Measurements from ENCODE around the gene RAMP1. TPM values are rescaled to one million over a fixed set of nuclear protein-coding genes. Genes with fewer than 3 reads are reported as not detected.

The RAMP1 gene
- total RNA-seq, 2 experiments from 2014 or later, result 1.0 to 1.4 TPM

DNA sequence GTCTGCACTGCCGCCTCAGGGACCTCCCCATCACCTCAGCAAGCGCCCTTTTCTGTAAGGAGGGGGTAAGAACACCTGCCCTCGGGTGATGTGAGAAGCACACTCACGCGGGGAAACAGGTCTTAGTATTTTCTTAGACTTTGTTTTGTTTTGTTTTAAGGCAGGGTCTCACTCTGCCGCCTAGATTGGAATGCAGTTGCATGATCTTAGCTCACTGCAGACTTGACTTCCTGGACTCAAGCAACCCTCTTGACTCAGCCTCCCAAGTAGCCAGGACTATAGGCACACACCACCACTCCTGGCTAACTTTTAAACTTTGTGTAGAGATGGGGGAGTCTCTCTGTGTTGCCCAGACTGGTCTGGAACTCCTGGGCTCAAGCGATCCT is 37.1 kb downstream of the RAMP1 start:
- Mint-ChIP-seq H3K36me3 (ENCODE audit: low read depth) (peaks cover 2% of the 10 kb centered on the region), H3K4me3 (no peak overlapping the region), H3K9me3 (peaks cover 3% of the 10 kb centered on the region), H3K4me1 (ENCODE audit: low read depth) (peaks cover 37% of the 10 kb centered on the region), H3K27ac (no peak overlapping the region), H3K27me3 (no peaks in the 10 kb centered on the region)
- DNase-seq (no peak), ATAC-seq (no peak)
- TF ChIP-seq, protein P1, sequence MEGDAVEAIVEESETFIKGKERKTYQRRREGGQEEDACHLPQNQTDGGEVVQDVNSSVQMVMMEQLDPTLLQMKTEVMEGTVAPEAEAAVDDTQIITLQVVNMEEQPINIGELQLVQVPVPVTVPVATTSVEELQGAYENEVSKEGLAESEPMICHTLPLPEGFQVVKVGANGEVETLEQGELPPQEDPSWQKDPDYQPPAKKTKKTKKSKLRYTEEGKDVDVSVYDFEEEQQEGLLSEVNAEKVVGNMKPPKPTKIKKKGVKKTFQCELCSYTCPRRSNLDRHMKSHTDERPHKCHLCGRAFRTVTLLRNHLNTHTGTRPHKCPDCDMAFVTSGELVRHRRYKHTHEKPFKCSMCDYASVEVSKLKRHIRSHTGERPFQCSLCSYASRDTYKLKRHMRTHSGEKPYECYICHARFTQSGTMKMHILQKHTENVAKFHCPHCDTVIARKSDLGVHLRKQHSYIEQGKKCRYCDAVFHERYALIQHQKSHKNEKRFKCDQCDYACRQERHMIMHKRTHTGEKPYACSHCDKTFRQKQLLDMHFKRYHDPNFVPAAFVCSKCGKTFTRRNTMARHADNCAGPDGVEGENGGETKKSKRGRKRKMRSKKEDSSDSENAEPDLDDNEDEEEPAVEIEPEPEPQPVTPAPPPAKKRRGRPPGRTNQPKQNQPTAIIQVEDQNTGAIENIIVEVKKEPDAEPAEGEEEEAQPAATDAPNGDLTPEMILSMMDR (IDR thresholded peaks at IDR 0.05), result no peak
- POLR2A ChIA-PET, result no interaction called here
- CTCF ChIA-PET, result no interaction called here
- intact Hi-C loops (cut with micrococcal nuclease), result no loop called here

DNA sequence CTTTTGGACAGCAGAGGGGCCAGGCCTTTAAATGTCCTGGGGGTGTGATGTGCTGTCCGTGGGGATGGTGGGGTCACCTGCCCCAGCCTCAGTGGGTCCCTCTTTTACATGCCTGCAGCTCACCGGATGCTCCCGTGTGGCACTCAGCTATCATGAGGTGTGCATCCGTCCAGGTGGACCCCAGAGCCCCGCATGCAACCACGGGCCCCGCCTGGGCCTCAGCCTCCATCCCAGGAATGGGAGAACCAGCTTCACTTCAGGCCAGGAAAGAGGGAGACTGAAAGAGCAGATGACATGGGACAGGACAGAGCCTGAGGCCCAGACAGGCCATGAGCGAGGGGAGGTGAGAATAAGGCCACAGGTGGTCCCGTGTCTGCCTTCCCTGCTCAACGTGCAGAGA is 37.5 kb downstream of the RAMP1 start:
- Mint-ChIP-seq H3K27ac (no peak overlapping the region), H3K9me3 (peaks cover 4% of the 10 kb centered on the region), H3K27me3 (no peaks in the 10 kb centered on the region), H3K4me3 (no peak overlapping the region), H3K36me3 (ENCODE audit: low read depth) (peaks cover 2% of the 10 kb centered on the region), H3K4me1 (ENCODE audit: low read depth) (peaks cover 41% of the 10 kb centered on the region)
- ChIA-PET POLR2A (no interaction called here), CTCF (no interaction called here)
- no peak for ATAC-seq
- intact Hi-C loops (cut with micrococcal nuclease), result no loop called here
- TF ChIP-seq, protein P1 (IDR thresholded peaks at IDR 0.05), result no peak
- DNase-seq, result no peak

DNA sequence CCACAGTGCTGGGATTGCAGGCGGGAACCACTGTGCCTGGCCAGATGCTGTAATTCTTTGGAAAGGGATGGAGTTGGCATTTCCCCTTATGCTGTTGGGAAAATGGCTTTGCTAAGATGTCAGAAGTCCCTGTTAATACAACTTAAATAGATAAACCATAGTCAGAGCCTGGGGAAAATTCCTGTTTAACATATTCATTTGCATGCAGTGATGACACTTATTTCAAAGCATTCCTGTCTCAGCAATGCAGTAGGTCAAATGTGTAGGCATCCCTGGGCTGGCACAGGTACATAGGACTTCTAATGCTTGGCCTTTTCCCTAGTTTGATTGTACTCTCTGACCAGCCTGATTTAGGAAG is 38.6 kb downstream of the RAMP1 start:
- TF ChIP-seq, protein P1 (IDR thresholded peaks at IDR 0.05), result no peak
- Mint-ChIP-seq H3K27ac (peak overlapping the region; percentile 86), H3K27me3 (no peaks in the 10 kb centered on the region), H3K4me1 (ENCODE audit: low read depth) (peaks cover 43% of the 10 kb centered on the region), H3K9me3 (peaks cover 4% of the 10 kb centered on the region), H3K36me3 (ENCODE audit: low read depth) (peaks cover 2% of the 10 kb centered on the region), H3K4me3 (no peak overlapping the region)
- ChIA-PET CTCF (no interaction called here), POLR2A (no interaction called here)
- ATAC-seq (no peak), DNase-seq (no peak)
- intact Hi-C loops (cut with micrococcal nuclease), result no loop called here

DNA sequence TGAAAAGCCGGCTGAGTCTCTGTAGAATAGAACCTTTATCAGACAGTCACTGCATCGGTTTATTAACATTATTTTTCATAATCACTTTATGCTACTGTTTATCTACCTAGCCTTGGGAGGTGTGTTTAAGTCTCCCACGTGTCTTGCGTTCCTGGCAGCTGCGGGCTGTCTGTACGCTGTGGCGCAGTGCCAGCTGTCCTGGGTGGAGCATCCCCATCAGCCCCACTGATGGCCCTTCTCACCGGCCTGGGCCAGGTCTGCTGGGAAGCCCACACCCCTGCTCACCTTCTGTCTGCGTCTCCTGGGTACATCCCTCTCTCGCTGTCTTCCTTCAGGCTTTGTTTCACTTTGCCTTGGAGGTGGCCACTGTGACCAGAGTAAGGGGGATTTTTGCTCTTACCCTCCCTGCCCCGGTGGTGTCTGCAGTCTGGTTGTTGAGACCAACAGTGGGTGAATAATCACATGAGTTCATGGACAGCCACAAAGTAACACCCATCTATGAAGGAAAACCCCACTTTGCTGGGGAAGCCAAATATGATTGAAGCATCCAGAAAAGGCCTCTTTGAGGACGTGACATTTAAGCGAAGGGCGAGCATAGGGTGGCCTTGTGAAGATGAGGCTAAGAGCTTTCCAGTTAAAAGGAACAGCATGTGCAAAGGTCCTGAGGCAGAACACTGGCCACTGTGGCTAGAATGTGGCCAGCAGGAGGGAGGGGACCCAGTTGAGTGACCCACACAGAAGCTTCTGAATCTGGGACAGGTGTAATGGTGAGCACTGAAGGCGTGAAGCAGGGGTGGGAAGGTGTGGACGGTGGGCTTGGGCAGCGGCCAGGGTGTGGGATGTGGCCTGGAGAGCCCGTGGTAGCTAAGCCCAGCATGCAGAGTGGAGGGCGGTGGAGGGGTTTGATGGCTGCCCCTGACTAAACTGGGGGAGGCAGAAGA is 41.7 kb downstream of the RAMP1 start:
- Mint-ChIP-seq H3K27me3 (no peaks in the 10 kb centered on the region), H3K4me1 (ENCODE audit: low read depth) (peaks cover 58% of the 10 kb centered on the region), H3K27ac (peak overlapping the region; percentile 87), H3K36me3 (ENCODE audit: low read depth) (peaks cover 7% of the 10 kb centered on the region), H3K4me3 (peak overlapping the region; percentile 61), H3K9me3 (peaks cover 8% of the 10 kb centered on the region)
- TF ChIP-seq, protein P1 (IDR thresholded peaks at IDR 0.05), result no peak
- DNase-seq (peak; percentile 50), ATAC-seq (peak; percentile 5)
- intact Hi-C loops (cut with micrococcal nuclease), result no loop called here
- ChIA-PET POLR2A (no interaction called here), CTCF (no interaction called here)
